Measurements from ENCODE around the gene POLR2H.

The POLR2H gene

DNA sequence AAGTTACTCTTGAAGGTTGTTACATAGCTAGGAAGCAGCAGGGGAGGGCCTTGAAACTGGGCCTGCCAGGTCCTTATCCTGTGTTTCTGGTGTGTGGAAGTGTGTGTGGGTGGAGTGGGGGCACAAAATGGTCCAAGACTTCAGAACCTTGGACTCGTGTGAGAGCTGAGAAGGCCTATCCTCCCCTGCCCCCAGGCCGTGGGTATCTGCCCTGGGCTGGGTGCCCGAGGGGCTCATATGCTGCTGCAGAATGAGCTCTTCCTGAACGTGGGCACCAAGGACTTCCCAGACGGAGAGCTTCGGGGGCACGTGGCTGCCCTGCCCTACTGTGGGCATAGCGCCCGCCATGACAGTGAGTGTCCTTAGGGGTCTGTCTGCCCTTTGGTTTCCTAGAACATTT, 22.8 kb downstream of the POLR2H start:
- TF ChIP-seq, protein P1, sequence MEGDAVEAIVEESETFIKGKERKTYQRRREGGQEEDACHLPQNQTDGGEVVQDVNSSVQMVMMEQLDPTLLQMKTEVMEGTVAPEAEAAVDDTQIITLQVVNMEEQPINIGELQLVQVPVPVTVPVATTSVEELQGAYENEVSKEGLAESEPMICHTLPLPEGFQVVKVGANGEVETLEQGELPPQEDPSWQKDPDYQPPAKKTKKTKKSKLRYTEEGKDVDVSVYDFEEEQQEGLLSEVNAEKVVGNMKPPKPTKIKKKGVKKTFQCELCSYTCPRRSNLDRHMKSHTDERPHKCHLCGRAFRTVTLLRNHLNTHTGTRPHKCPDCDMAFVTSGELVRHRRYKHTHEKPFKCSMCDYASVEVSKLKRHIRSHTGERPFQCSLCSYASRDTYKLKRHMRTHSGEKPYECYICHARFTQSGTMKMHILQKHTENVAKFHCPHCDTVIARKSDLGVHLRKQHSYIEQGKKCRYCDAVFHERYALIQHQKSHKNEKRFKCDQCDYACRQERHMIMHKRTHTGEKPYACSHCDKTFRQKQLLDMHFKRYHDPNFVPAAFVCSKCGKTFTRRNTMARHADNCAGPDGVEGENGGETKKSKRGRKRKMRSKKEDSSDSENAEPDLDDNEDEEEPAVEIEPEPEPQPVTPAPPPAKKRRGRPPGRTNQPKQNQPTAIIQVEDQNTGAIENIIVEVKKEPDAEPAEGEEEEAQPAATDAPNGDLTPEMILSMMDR (IDR thresholded peaks at IDR 0.05) = no peak

DNA sequence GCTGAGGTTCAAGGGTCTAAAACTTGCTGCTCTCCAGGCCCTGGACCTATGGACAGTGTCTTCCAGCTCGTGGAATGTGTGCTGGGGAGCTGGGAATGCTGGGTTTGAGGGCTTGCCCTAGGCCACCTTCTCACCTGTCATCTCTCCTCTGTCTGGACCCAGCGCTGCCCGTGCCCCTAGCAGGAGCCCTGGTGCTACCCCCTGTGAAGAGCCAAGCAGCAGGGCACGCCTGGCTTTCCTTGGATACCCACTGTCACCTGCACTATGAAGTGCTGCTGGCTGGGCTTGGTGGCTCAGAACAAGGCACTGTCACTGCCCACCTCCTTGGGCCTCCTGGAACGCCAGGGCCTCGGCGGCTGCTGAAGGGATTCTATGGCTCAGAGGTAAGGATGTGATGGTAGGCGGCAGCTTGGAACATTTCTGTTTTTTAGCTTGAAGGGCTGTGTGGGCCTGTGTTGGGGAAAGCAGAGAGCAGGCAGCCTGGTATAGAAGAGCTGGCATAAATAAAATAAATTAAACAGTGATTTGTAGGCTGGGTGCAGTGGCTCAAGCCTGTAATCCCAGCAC, 23.4 kb downstream of the POLR2H start:
- TF ChIP-seq, protein P1 (IDR thresholded peaks at IDR 0.05) = no peak

DNA sequence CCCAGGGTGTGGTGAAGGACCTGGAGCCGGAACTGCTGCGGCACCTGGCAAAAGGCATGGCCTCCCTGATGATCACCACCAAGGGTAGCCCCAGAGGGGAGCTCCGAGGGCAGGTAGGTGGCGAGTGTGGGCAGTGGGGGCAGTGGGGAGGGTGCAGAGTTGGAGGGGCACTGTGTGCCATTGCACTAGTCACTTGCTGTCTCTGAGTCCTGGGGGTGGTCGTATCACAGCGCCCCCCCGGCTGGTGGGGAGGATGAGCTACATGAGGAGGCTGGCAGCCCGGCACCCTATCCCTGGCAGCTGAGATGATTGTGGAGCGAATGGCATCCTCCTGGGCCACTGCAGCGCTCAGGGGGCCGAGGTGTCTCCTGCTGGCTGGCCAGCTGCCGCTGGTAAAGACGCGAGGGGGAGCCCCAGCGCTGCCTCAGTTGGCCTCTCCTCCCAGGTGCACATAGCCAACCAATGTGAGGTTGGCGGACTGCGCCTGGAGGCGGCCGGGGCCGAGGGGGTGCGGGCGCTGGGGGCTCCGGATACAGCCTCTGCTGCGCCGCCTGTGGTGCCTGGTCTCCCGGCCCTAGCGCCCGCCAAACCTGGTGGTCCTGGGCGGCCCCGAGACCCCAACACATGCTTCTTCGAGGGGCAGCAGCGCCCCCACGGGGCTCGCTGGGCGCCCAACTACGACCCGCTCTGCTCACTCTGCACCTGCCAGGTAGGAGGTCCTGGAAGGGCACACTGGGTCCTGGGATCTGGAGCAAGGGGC, 24.7 kb downstream of the POLR2H start:
- TF ChIP-seq, protein P1 (IDR thresholded peaks at IDR 0.05) = no peak

DNA sequence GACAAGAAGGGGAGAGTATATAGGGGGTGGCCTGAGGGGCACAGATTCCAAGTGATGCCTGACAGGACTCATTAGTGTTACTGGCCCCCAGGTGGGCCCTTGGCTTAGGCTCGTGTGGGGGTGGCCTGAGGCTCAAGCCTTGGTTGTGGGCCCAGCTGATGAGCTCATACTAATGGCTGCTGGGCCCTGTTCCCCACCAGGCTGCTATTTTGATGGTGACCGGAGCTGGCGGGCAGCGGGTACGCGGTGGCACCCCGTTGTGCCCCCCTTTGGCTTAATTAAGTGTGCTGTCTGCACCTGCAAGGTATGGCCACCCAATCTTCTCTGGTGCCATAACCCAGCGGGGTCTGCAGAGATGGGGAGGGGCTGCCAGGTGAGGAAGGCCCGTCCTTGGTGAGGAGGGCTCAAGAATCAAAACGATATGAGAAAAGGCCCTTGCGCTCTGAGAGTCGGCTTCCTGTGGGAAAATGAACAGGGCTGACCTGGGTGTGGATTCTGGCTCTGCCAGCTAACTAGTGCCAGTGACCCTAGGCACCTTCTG, 25.7 kb downstream of the POLR2H start:
- TF ChIP-seq, protein P1 (IDR thresholded peaks at IDR 0.05) = no peak

DNA sequence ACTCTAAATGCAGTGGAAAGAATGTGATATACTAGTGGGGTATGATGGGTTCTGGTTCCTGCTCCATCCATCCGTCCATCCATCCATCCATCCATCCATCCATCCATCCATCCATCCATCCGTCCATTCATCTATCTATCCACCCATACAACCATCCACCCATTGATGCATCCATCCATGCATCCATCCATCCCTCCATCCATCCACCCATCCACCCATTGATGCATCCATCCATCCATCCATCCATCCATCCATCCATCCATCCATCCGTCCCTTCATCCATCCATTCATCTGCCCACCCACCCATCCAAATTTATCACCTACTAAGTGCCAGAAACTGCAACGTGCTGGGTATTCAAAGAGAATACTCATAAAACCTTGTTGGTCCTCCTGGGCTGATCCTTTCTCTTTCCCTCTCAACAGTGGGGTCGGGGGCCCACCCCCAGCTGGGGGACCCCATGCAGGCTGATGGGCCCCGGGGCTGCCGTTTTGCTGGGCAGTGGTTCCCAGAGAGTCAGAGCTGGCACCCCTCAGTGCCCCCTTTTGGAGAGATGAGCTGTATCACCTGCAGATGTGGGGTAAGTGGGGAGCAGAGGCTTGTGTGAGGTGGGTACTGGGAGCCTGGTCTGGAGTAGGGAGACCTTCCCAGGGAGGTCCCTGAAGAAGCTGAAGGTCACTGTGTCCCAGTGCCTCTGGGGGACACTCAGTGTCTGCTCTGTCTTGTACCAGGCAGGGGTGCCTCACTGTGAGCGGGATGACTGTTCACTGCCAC, 26.8 kb downstream of the POLR2H start:
- TF ChIP-seq, protein P1 (IDR thresholded peaks at IDR 0.05) = no peak

DNA sequence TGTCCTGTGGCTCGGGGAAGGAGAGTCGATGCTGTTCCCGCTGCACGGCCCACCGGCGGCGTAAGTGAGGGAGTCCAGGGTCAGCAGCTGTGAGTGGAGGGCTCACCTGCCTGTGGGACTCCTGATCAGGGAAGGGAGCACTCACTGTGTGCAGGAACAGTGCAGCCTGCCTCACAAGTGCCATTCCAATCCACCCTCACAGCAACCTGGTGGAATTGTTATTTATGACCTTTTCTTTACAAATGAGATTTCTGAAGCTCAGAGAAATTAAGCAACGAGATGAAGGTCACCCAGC, 27.4 kb downstream of the POLR2H start:
- TF ChIP-seq, protein P1 (IDR thresholded peaks at IDR 0.05) = no peak

DNA sequence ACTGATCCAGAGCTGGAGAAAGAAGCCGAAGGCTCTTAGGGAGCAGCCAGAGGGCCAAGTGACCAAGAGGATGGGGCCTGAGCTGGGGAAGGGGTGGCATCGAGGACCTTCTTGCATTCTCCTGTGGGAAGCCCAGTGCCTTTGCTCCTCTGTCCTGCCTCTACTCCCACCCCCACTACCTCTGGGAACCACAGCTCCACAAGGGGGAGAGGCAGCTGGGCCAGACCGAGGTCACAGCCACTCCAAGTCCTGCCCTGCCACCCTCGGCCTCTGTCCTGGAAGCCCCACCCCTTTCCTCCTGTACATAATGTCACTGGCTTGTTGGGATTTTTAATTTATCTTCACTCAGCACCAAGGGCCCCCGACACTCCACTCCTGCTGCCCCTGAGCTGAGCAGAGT, 27.9 kb downstream of the POLR2H start:
- TF ChIP-seq, protein P1 (IDR thresholded peaks at IDR 0.05) = no peak

All from LNCAP (cell line).